Stomach (tissue), 9 donors: ENCODE measurements around the gene XRCC4. TPM values are rescaled to one million over a fixed set of nuclear protein-coding genes. Genes with fewer than 3 reads are reported as not detected.

Experiments used
- DNase-seq, 2 donors: peaks; one replicate each; pipeline versions ENCODE4 v3.0.0 to v3.0.0-alpha.2; 2013 to 2019
- H3K27ac ChIP-seq, 5 donors: fragments of 200-600 bp in 4 of 5; sonication (generic) in 4 of 5; one replicate each; pipeline ENCODE4 v1.5.1; 2013 to 2019; ENCODE audit warnings: mild to moderate bottlenecking in 1 of 5, moderate library complexity in 1 of 5
- H3K27me3 ChIP-seq, 3 donors: fragments of 200-600 bp; sonication (generic); one replicate each; pipeline ENCODE4 v1.5.1; 2017 to 2019; ENCODE audit warnings: mixed run types in 1 of 3
- H3K36me3 ChIP-seq, 4 donors: fragments of 200-600 bp; sonication (generic); 1 replicate in 3 of 4; 2 replicates in 1 of 4; pipeline ENCODE4 v1.5.1; 2016 to 2019
- H3K4me1 ChIP-seq, 4 donors: fragments of 200-600 bp; sonication (generic); one replicate each; pipeline ENCODE4 v1.5.1; 2016 to 2019
- H3K4me3 ChIP-seq, 4 donors: fragments of 200-600 bp; sonication (generic) in 3 of 4; one replicate each; pipeline ENCODE4 v1.5.1; 2016 to 2019; ENCODE audit warnings: mild to moderate bottlenecking in 1 of 4
- H3K9me3 ChIP-seq, 4 donors: fragments of 200-600 bp; sonication (generic); one replicate each; pipeline ENCODE4 v1.5.1; 2016 to 2019
- CTCF ChIP-seq, 7 experiments: fragments of 450-650 bp in 4 of 7; fragments of 200-600 bp in 3 of 7; sonication (generic) in 3 of 7; IDR thresholded peaks; one replicate each; pipeline ENCODE4 v1.5.1; 2016 to 2019; ENCODE audit warnings: antibody characterized with exemption in 7 of 7, control low read depth in 2 of 7, mild to moderate bottlenecking in 1 of 7
- EP300 ChIP-seq: sonication (generic); formaldehyde crosslinking; IDR thresholded peaks from one replicate; pipeline ENCODE4 v1.6.1; 2017; ENCODE audit warnings: antibody characterized with exemption
- POLR2A ChIP-seq, 4 donors: fragments of 450-650 bp; IDR thresholded peaks; one replicate each; pipeline ENCODE4 v1.6.1; 2016; ENCODE audit warnings: antibody characterized with exemption in 4 of 4, control low read depth in 2 of 4, mild to moderate bottlenecking in 1 of 4, moderate library complexity in 1 of 4
- POLR2AphosphoS5 ChIP-seq, 3 donors: sonication (generic); formaldehyde crosslinking; IDR thresholded peaks; one replicate each; pipeline ENCODE4 v1.6.1; 2016; ENCODE audit warnings: antibody characterized with exemption in 3 of 3
- WGBS, 5 donors: extraction: QIAGEN DNeasy Blood & Tissue Kit in 3 of 5; methylation state at CpG; one replicate each; pipeline versions ENCODE4 v1.1.5 to v1.1.7; 2013 to 2018; 5-methylcytosine and 5-hydroxymethylcytosine counted together
- intact Hi-C: fragments of 100-400 bp; cut with DNase I; formaldehyde crosslinking; loops from one replicate; pipeline ENCODE4 v1.15.1; 2023; ENCODE audit warnings: low total_unique reads
- polyA plus RNA-seq, 3 donors: library from polyadenylated mRNA; stranded (reverse); fragments of 200-250 nt; gene quantifications; one replicate each; pipeline ENCODE4 v1.2.3, GENCODE V29; 2013
- total RNA-seq, 5 donors: library from RNA; depleted of rRNA; stranded (reverse); fragments of >200 nt; gene quantifications; one replicate each; pipeline versions ENCODE4 v1.1.0 to v1.2.3, GENCODE V29; 2014 to 2016
- donor health status: healthy with polysubstance abuse.
- donor health status: Bipolar disorder and iron deficiency.
- donor health status: healthy.

XRCC4 gene
- total and polyA plus RNA-seq, 8 donors = 0.45 to 14.2 (median 8.4) TPM; not detected in 1

- no peak for DNase-seq
- 64 to 78% (median 73%) methylated on average over 3 of the region's 3 CpGs for WGBS, 5 donors
- H3K27ac ChIP-seq = peak overlapping the region in 1 of 5 donors; percentile 63
- H3K4me1 ChIP-seq = no peaks in the 10 kb centered on the region
- H3K36me3 ChIP-seq = no peaks in the 10 kb centered on the region
- H3K9me3 ChIP-seq = no peaks in the 10 kb centered on the region
- intact Hi-C loops = no loop called here
- H3K4me3 ChIP-seq = no peak overlapping the region
- H3K27me3 ChIP-seq = no peaks in the 10 kb centered on the region
- TF ChIP-seq CTCF (IDR thresholded peaks at IDR 0.05) (no peak), POLR2A (IDR thresholded peaks at IDR 0.05) (no peak), POLR2AphosphoS5 (IDR thresholded peaks at IDR 0.05) (no peak), EP300 (no peak)
Measured at GRCh38 chr5:83368835-83369234, 291.5 kb downstream of the XRCC4 start.

GRCh38 chr5:83370957-83371356 is 293.6 kb downstream of the XRCC4 start:
- Histone ChIP-seq H3K27ac (no peak overlapping the region), H3K36me3 (no peaks in the 10 kb centered on the region), H3K4me3 (no peak overlapping the region), H3K27me3 (no peaks in the 10 kb centered on the region), H3K4me1 (no peaks in the 10 kb centered on the region), H3K9me3 (no peaks in the 10 kb centered on the region)
- intact Hi-C loops = no loop called here
- 46 to 77% (median 57%) methylated on average over 1 of the region's 1 CpG for WGBS, 5 donors
- DNase-seq = no peak
- TF ChIP-seq POLR2A (IDR thresholded peaks at IDR 0.05) = no peak
- TF ChIP-seq POLR2AphosphoS5 (IDR thresholded peaks at IDR 0.05) = no peak
- no peak for TF ChIP-seq CTCF (IDR thresholded peaks at IDR 0.05)
- no peak for TF ChIP-seq EP300

- DNase-seq = no peak
- Histone ChIP-seq H3K27me3 (no peaks in the 10 kb centered on the region), H3K4me3 (no peak overlapping the region), H3K27ac (no peak overlapping the region), H3K4me1 (no peaks in the 10 kb centered on the region), H3K36me3 (no peaks in the 10 kb centered on the region), H3K9me3 (no peaks in the 10 kb centered on the region)
- TF ChIP-seq CTCF (IDR thresholded peaks at IDR 0.05) (no peak), POLR2A (IDR thresholded peaks at IDR 0.05) (no peak)
- 81 to 96% (median 88%) methylated on average over 1 of the region's 1 CpG for WGBS, 5 donors
- intact Hi-C loops = no loop called here
Measured at GRCh38 chr5:83371726-83372125, 294.4 kb downstream of the XRCC4 start.

GRCh38 chr5:83374547-83374946 is 297.2 kb downstream of the XRCC4 start:
- H3K27ac ChIP-seq = no peak overlapping the region
- WGBS, 5 donors = 47 to 72% (median 60%) methylated on average over 2 of the region's 2 CpGs
- no peaks in the 10 kb centered on the region for H3K36me3 ChIP-seq
- TF ChIP-seq CTCF (IDR thresholded peaks at IDR 0.05) (no peak), POLR2AphosphoS5 (IDR thresholded peaks at IDR 0.05) (no peak), EP300 (no peak)
- no peaks in the 10 kb centered on the region for H3K27me3 ChIP-seq
- no peaks in the 10 kb centered on the region for H3K9me3 ChIP-seq
- H3K4me3 ChIP-seq = no peak overlapping the region
- intact Hi-C loops = no loop called here
- H3K4me1 ChIP-seq = no peaks in the 10 kb centered on the region
- peak in 1 of 2 donors; percentile 11 for DNase-seq
